GM12864 (cell line): ENCODE measurements around the gene INSC.
A peak's percentile ranks its signal among the peaks of the same experiment; 100 is the strongest.

ENCODE experiments used
- DNase-seq: peaks from one replicate; pipeline ENCODE4 v3.0.0-alpha.2; 2011; ENCODE audit warnings: low read depth
- H3K4me3 ChIP-seq: 2 replicates; pipeline ENCODE4 v1.5.1; 2011; ENCODE audit warnings: mild to moderate bottlenecking, low read depth, low read length, control low read depth
- TF ChIP-seq, protein P1 (sequence below): IDR thresholded peaks from 2 replicates; pipeline ENCODE4 v1.5.1; 2011; ENCODE audit warnings: low read depth, mild to moderate bottlenecking, moderate library complexity, low read length, control low read depth, inconsistent platforms; ENCODE audit errors: missing control alignments

The INSC gene

DNA sequence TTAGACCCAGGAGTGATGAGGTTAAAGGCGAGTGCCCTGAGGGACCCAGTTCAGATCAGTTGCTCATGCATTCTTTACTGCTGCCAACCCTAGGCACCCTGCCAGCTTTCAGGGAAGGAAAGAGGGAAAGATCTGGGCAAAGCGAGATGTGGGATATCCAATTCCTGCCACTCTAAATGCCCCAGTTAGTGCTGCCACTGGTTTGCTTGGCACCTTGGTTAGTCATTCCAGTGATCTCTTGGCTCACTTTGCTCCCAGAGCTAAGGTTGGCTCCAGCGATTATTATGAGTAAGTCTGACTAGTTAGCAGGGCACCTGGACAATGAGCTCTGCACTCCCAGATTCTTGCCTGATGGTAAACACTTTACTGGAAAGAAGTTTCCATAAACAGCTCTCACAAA lies 85.0 kb downstream of the INSC start:
- no peak for DNase-seq
- no peak overlapping the region for H3K4me3 ChIP-seq
- TF ChIP-seq, protein P1, sequence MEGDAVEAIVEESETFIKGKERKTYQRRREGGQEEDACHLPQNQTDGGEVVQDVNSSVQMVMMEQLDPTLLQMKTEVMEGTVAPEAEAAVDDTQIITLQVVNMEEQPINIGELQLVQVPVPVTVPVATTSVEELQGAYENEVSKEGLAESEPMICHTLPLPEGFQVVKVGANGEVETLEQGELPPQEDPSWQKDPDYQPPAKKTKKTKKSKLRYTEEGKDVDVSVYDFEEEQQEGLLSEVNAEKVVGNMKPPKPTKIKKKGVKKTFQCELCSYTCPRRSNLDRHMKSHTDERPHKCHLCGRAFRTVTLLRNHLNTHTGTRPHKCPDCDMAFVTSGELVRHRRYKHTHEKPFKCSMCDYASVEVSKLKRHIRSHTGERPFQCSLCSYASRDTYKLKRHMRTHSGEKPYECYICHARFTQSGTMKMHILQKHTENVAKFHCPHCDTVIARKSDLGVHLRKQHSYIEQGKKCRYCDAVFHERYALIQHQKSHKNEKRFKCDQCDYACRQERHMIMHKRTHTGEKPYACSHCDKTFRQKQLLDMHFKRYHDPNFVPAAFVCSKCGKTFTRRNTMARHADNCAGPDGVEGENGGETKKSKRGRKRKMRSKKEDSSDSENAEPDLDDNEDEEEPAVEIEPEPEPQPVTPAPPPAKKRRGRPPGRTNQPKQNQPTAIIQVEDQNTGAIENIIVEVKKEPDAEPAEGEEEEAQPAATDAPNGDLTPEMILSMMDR, result no peak

DNA sequence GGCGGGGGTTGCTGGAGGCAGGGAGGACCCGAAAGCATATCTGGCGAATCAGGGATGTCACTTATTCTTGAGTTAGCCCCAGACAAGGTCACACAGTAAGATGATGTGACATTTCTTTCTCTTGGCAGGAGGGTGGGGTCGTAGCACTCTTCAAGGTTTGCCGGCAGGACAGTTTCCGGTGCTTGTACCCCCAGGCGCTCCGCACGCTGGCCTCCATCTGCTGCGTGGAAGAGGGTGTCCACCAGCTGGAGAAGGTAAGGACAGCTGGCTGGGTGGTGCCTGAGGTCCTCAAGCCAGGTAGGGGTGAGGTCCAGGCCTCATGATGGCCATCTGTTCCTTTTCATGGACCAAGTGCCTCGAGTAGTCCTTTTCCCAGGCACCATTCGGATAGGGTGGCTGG lies 86.0 kb downstream of the INSC start:
- no peak for DNase-seq
- no peak overlapping the region for H3K4me3 ChIP-seq

DNA sequence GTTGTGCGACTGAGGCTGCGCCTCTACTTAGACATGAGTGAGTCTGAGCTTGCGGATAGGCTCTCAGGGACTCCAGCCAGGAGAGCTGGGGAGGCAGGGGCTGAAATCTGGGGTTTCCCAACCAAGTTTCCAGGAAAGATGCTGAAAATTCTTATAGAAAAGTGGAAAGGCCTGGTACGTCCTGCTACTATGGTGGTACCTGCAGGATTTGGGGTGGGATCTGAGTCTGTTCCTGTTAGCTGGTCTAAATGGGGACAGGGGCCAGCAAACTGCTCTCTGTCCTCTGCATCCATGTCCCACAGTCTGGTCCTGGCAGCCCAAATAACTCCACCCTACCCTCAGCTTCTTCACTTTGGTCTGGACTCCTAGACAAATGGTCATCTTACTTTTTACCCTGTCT lies 86.9 kb downstream of the INSC start:
- H3K4me3 ChIP-seq, result no peak overlapping the region
- TF ChIP-seq, protein P1, result no peak
- DNase-seq, result no peak

More for the DNA sequence above, 86.0 kb downstream of the INSC start:
- TF ChIP-seq, protein P1, result no peak

DNA sequence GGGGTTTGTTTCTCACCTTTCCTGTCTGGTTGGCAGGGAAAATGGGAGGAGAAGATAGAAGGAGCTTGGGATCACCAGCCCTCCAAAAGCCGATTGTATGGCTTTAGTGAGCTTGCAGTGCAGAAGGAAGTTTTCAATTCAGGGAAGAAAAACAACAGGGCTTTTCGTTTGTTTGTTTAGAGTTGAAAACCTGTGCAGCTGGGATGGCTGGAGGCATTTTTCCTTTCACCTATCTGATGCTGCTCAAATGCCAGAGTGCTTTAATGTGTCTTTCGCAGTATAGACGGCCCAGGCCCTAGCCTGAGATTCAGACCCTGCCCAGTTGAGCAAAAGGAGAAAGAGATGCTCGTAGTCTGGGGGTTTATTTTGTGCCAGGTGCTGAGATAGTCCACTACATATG lies 87.9 kb downstream of the INSC start:
- TF ChIP-seq, protein P1, result no peak
- no peak overlapping the region for H3K4me3 ChIP-seq
- DNase-seq, result no peak

DNA sequence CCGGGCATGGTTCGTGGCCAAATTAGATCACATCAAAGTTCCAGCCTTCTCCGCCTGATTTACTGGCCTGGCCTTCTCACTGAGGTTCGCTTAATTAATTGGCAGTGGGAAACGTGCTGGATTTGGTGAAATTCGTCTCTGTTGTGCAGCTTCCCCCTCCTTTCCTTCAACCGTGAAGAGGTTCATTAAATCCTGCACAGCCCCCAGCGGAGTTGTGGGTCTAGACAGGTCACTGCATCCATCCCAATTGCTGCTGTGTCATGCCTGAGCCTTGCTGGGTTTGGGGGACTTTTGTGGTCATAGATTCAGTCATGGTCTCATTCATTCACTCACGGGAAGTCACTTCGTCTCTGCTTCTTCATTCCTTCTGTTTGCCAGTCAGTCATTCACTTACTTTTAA lies 90.0 kb downstream of the INSC start:
- no peak for DNase-seq
- no peak overlapping the region for H3K4me3 ChIP-seq
- TF ChIP-seq, protein P1, result no peak

DNA sequence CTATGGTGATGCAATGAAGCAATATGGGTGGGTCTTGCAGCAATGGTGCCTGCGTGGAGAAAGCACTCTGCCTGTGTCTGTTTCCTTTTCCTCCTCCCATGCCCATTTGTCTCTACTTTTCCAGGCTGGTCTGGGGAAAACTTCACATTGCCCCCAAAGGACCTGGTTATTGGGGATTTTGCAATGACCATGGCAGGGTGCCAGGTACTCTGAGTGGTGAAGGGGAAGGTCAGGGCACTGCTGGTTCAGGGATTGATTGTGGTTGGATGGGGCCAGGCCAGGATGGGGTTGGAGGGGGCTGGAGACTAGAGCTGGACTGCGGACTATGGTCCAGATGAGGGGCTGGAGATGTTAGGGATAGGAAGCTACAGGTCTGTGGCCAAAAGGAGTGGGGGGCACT lies 92.1 kb downstream of the INSC start:
- H3K4me3 ChIP-seq, result no peak overlapping the region
- TF ChIP-seq, protein P1, result no peak
- DNase-seq, result no peak

DNA sequence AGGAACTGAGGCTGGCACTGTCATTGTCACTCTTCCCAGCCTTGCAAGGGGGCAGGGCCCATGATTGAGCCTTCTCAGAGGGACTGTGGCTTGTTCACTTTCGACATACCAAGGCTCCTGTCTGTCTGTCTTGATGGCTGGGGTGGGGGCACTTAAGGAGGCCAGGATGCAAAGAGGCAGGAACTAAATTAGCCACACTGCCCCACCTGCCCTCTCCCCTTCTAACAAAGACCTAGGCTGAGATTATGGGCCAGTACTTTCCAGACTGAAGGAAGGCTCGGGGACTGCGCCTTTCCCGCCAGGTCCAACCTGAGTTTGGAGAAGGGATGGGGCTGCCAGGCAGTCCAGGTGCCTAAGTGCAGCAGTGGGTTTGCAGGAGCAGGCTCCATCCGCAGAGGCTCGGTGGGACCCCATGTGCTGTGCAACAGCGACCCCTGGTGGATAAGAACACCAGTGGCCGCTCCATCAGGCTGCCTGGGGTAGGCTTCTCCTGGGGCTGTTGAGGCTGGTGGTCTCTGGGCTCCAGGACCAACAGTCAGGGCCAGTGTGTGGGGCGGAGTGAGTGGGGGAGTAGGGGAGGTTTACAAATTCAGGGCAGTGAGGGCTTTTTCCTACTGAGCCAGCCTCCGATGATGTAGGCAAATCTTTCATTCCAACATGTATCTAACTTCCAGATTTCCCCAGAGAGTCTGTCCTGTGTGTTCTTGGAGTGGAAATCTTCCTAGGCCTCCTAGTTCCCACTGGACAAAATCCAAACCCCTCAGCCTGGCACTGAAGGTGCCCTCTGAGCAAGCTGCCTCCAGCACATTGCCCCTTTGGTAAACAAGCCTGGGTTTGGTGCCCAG lies 93.9 kb downstream of the INSC start:
- H3K4me3 ChIP-seq, result no peak overlapping the region
- DNase-seq, result peak; percentile 5
- TF ChIP-seq, protein P1, result peak; percentile 93
